H1 (cell line): ENCODE data around the gene CWC15. TPM values are rescaled to one million over a fixed set of nuclear protein-coding genes. Genes with fewer than 3 reads are reported as not detected.

ENCODE experiments used
- CTCF ChIA-PET: fragments of 300-600 bp; sonication (Branson Sonifier 250); formaldehyde crosslinking; loops from one replicate; lab custom pipeline; 2021; ENCODE audit not compliant: partially characterized antibody; lab: Charles Lee
- POLR2A ChIA-PET: fragments of 300-600 bp; sonication (Branson Sonifier 250); formaldehyde crosslinking; loops from one replicate; lab custom pipeline; 2021; ENCODE audit warnings: inconsistent platforms; ENCODE audit not compliant: partially characterized antibody; lab: Charles Lee
- DNase-seq, 2 experiments: peaks; one replicate each; pipeline versions ENCODE4 v3.0.0 to v3.0.0-alpha.2; 2010 to 2022; ENCODE audit warnings: low spot score in 2 of 2, low read depth in 1 of 2, mixed read lengths in 1 of 2
- FAIRE-seq: peaks from 2 replicates; lab custom pipeline; 2011; peaks lifted over from hg19 to GRCh38; lab: Jason Lieb, UNC
- H2AFZ ChIP-seq: 2 replicates; pipeline ENCODE4 v1.8.1; 2012; ENCODE audit warnings: low read length, inconsistent platforms
- H2AK5ac ChIP-seq: 2 replicates; pipeline ENCODE4 v1.6.1; 2013; ENCODE audit warnings: low read depth, low read length
- H2BK120ac ChIP-seq: replicated peaks from 2 replicates; pipeline ENCODE3; 2013; ENCODE audit warnings: low read depth, low read length, inconsistent platforms
- H2BK12ac ChIP-seq: 2 replicates; pipeline ENCODE4 v1.6.1; 2013; ENCODE audit warnings: low read depth, low read length
- H2BK15ac ChIP-seq: 2 replicates; pipeline ENCODE4 v1.6.1; 2013; ENCODE audit warnings: low read length
- H2BK20ac ChIP-seq: 2 replicates; pipeline ENCODE4 v1.6.1; 2013; ENCODE audit warnings: low read length
- H2BK5ac ChIP-seq: 2 replicates; pipeline ENCODE4 v1.6.1; 2013; ENCODE audit warnings: low read depth, low read length
- H3K14ac ChIP-seq: 2 replicates; pipeline ENCODE4 v1.6.1; 2013; ENCODE audit warnings: inconsistent platforms; ENCODE audit not compliant: insufficient read length
- H3K18ac ChIP-seq: 2 replicates; pipeline ENCODE4 v1.6.1; 2013; ENCODE audit warnings: low read length; ENCODE audit errors: extremely low read depth
- H3K23ac ChIP-seq: 2 replicates; pipeline ENCODE4 v1.6.1; 2013; ENCODE audit warnings: inconsistent platforms; ENCODE audit not compliant: insufficient read length
- H3K23me2 ChIP-seq: 2 replicates; pipeline ENCODE4 v1.6.1; 2013; ENCODE audit warnings: low read depth, low read length
- H3K27ac ChIP-seq: 2 replicates; pipeline ENCODE4 v1.6.1; 2011; ENCODE audit warnings: low read depth, low read length, inconsistent platforms
- H3K27me3 ChIP-seq, 4 experiments: replicated peaks in 1 of 4; 1 replicate in 1 of 4; 2 replicates in 3 of 4; pipeline versions ENCODE4 v1.6.1 to v1.8.1; 2011 to 2013; ENCODE audit warnings: low read length in 3 of 4, mild to moderate bottlenecking in 3 of 4, inconsistent platforms in 2 of 4, mixed read lengths in 2 of 4, moderate library complexity in 1 of 4; ENCODE audit not compliant: control insufficient read depth in 3 of 4, insufficient read depth in 3 of 4; ENCODE audit errors: extremely low read depth in 1 of 4
- H3K36me3 ChIP-seq, 4 experiments: 2 replicates each; pipeline versions ENCODE4 v1.6.1 to v1.8.1; 2011 to 2013; ENCODE audit warnings: mild to moderate bottlenecking in 4 of 4, low read length in 3 of 4, moderate library complexity in 2 of 4, control low read depth in 1 of 4, inconsistent platforms in 1 of 4; ENCODE audit not compliant: insufficient read depth in 4 of 4, control insufficient read depth in 2 of 4
- H3K4ac ChIP-seq: replicated peaks from 2 replicates; pipeline ENCODE3; 2013; ENCODE audit warnings: low read length, low read depth, mixed read lengths, inconsistent platforms; ENCODE audit not compliant: insufficient read length
- H3K4me1 ChIP-seq, 4 experiments: replicated peaks in 1 of 4; 1 replicate in 1 of 4; 2 replicates in 3 of 4; pipeline versions ENCODE4 v1.6.1 to v1.8.1; 2011 to 2013; ENCODE audit warnings: low read length in 3 of 4, inconsistent platforms in 2 of 4, mixed read lengths in 1 of 4; ENCODE audit not compliant: insufficient read depth in 4 of 4, control insufficient read depth in 3 of 4
- H3K4me2 ChIP-seq, 2 experiments: 2 replicates each; pipeline versions ENCODE4 v1.6.1 to v1.8.1; 2011 to 2013; ENCODE audit warnings: low read depth in 2 of 2, low read length in 2 of 2, control low read depth in 1 of 2, inconsistent platforms in 1 of 2, mild to moderate bottlenecking in 1 of 2; ENCODE audit not compliant: insufficient read depth in 1 of 2
- H3K4me3 ChIP-seq, 4 experiments: fragments of 200-600, 300-600 bp in 1 of 4; sonication (generic), shearing (Covaris generic), sonication (Bioruptor Twin) in 1 of 4; 2 replicates each; pipeline versions ENCODE4 v1.5.1 to v1.8.1; 2011 to 2016; ENCODE audit warnings: low read length in 4 of 4, low read depth in 3 of 4, control low read depth in 2 of 4, inconsistent platforms in 2 of 4, mild to moderate bottlenecking in 2 of 4, mixed read lengths in 1 of 4, moderate library complexity in 1 of 4; ENCODE audit not compliant: insufficient read depth in 2 of 4; ENCODE audit errors: extremely low read depth in 1 of 4
- H3K56ac ChIP-seq: replicated peaks from 2 replicates; pipeline ENCODE3; 2013; ENCODE audit warnings: low read depth, mild to moderate bottlenecking, mixed read lengths, low read length, inconsistent platforms; ENCODE audit not compliant: insufficient read length
- H3K79me1 ChIP-seq: 2 replicates; pipeline ENCODE4 v1.6.1; 2013; ENCODE audit warnings: low read depth, low read length, control low read depth
- H3K79me2 ChIP-seq, 2 experiments: 2 replicates each; pipeline versions ENCODE4 v1.6.1 to v1.8.1; 2012 to 2013; ENCODE audit warnings: low read length in 2 of 2, mild to moderate bottlenecking in 2 of 2, inconsistent platforms in 1 of 2; ENCODE audit not compliant: insufficient read depth in 2 of 2, control insufficient read depth in 1 of 2
- H3K9ac ChIP-seq, 4 experiments: replicated peaks in 1 of 4; 1 replicate in 1 of 4; 2 replicates in 3 of 4; pipeline versions ENCODE4 v1.6.1 to v1.8.1; 2011 to 2013; ENCODE audit warnings: low read depth in 3 of 4, low read length in 3 of 4, control low read depth in 2 of 4, mild to moderate bottlenecking in 2 of 4, moderate library complexity in 2 of 4, inconsistent platforms in 1 of 4; ENCODE audit errors: extremely low read depth in 1 of 4
- H3K9me3 ChIP-seq, 2 experiments: 2 replicates each; pipeline versions ENCODE4 v1.6.1 to v1.8.1; 2012 to 2013; ENCODE audit warnings: mild to moderate bottlenecking in 2 of 2, moderate library complexity in 2 of 2, control low read depth in 1 of 2, inconsistent platforms in 1 of 2, low read depth in 1 of 2, low read length in 1 of 2, mixed read lengths in 1 of 2; ENCODE audit not compliant: insufficient read depth in 2 of 2
- H4K20me1 ChIP-seq, 2 experiments: replicated peaks in 1 of 2; 2 replicates each; pipeline versions ENCODE3 to v1.8.1; 2011 to 2013; ENCODE audit warnings: inconsistent platforms in 2 of 2, low read length in 2 of 2, mild to moderate bottlenecking in 1 of 2; ENCODE audit not compliant: insufficient read depth in 2 of 2, control insufficient read depth in 1 of 2
- H4K5ac ChIP-seq: 2 replicates; pipeline ENCODE4 v1.6.1; 2013; ENCODE audit warnings: low read length, low read depth, mixed read lengths, inconsistent platforms; ENCODE audit not compliant: insufficient read length
- H4K8ac ChIP-seq: 2 replicates; pipeline ENCODE4 v1.8.0; 2013; ENCODE audit warnings: mild to moderate bottlenecking, moderate library complexity, low read length, inconsistent platforms; ENCODE audit not compliant: insufficient read depth; ENCODE audit errors: extremely low read depth
- H4K91ac ChIP-seq: replicated peaks from 2 replicates; pipeline ENCODE3; 2013; ENCODE audit warnings: low read length, mixed read lengths, inconsistent platforms; ENCODE audit not compliant: insufficient read length
- CEBPB ChIP-seq: IDR thresholded peaks from 2 replicates; pipeline ENCODE4 v1.6.1; 2012; ENCODE audit warnings: low read depth, low read length
- CHD1 ChIP-seq: IDR thresholded peaks from 2 replicates; pipeline ENCODE4 v1.6.1; 2012; ENCODE audit warnings: low read depth, low read length, improper control_type of control experiment
- CREB1 ChIP-seq: IDR thresholded peaks from 2 replicates; pipeline ENCODE4 v1.6.1; 2012; ENCODE audit warnings: inconsistent platforms
- GABPA ChIP-seq: IDR thresholded peaks from 2 replicates; pipeline ENCODE4 v1.6.1; 2011; ENCODE audit warnings: mild to moderate bottlenecking, low read length, moderate library complexity, borderline replicate concordance; ENCODE audit not compliant: insufficient read depth
- JUND ChIP-seq: IDR thresholded peaks from 2 replicates; pipeline ENCODE4 v1.6.1; 2011; ENCODE audit warnings: mild to moderate bottlenecking, improper control_type of control experiment, low read length
- KDM5A ChIP-seq: fragments of 200-600 bp; IDR thresholded peaks from 2 replicates; pipeline ENCODE4 v1.7.1; 2012; ENCODE audit warnings: mild to moderate bottlenecking, low read length, inconsistent platforms, mixed read lengths
- POU5F1 ChIP-seq: IDR thresholded peaks from 2 replicates; pipeline ENCODE4 v1.6.1; 2011; ENCODE audit warnings: low read depth, mild to moderate bottlenecking, low read length, moderate library complexity
- RAD21 ChIP-seq, 2 experiments: IDR thresholded peaks in 1 of 2; conservative IDR thresholded peaks in 1 of 2; 2 replicates each; pipeline ENCODE4 v1.6.1; 2011; ENCODE audit warnings: low read depth in 2 of 2, low read length in 2 of 2, improper control_type of control experiment in 1 of 2, inconsistent platforms in 1 of 2, mild to moderate bottlenecking in 1 of 2, moderate library complexity in 1 of 2
- RFX5 ChIP-seq: IDR thresholded peaks from 2 replicates; pipeline ENCODE4 v1.6.1; 2011; ENCODE audit warnings: low read depth, low read length, improper control_type of control experiment, borderline replicate concordance
- RXRA ChIP-seq: IDR thresholded peaks from 2 replicates; pipeline ENCODE4 v1.6.1; 2011; ENCODE audit warnings: low read depth, mild to moderate bottlenecking, low read length, moderate library complexity; ENCODE audit not compliant: insufficient read depth
- SP4 ChIP-seq: IDR thresholded peaks from 2 replicates; pipeline ENCODE4 v1.6.1; 2012; ENCODE audit warnings: low read length, inconsistent platforms
- SUZ12 ChIP-seq: fragments of 200-600 bp; sonication (generic); IDR thresholded peaks from 2 replicates; pipeline ENCODE4 v1.6.1; 2012; ENCODE audit warnings: mild to moderate bottlenecking, inconsistent platforms, low read length, moderate library complexity, mixed read lengths
- TCF12 ChIP-seq: IDR thresholded peaks from 2 replicates; pipeline ENCODE4 v1.6.1; 2011; ENCODE audit warnings: low read depth, mild to moderate bottlenecking, low read length
- polyA plus RNA-seq, 7 experiments: library from polyadenylated mRNA; depleted of rRNA in 3 of 7; stranded (reverse) in 5 of 7; unstranded in 2 of 7; fragments of >200 nt in 5 of 7; fragments of 200-250 nt in 2 of 7; gene quantifications; 1 replicate in 5 of 7; 2 replicates in 1 of 7; 4 replicates in 1 of 7; pipeline versions ENCODE4 v1.2.1 to v1.2.3, GENCODE V29; 2011 to 2013; ENCODE audit warnings: missing spikeins in 2 of 7, mixed read lengths in 2 of 7
- total RNA-seq: library from RNA; stranded (reverse); fragmentation: NEBNext Ultra II Directional; extraction: Animal tissue kit (Norgen Biotek cat#: 25700); gene quantifications from 2 replicates; pipeline ENCODE4 v1.2.1, GENCODE V29; 2021

The CWC15 gene
- total and polyA plus RNA-seq, 2 of the 8 experiments (the other 6 are each of a cell fraction or from before 2014, with no cell fraction given): 15.7 to 59.4 TPM

DNA sequence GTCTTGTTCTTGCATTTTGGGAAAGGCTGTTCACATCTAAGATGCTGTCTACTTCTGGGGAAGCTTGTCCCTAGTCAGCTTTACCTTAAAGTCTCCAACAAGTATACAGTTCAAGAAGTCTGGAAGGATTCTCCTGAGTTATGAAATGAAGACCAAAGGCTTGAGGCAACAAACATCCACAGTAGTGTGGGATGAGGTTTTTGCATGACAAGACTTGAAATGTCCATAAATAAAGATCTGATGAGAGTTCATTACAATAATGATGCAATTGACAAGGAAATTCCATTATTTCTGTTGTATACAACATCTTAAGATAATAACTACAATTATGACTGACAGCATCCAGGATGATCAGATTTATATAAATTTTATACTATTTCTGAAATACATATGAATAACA lies 30.4 kb upstream of the CWC15 start:
- no peaks in the 10 kb centered on the region for H3K4me1 ChIP-seq
- H3K27ac ChIP-seq: no peak overlapping the region
- DNase-seq (no peak), FAIRE-seq (no peak)
- H3K14ac ChIP-seq: no peak overlapping the region
- H3K56ac ChIP-seq: no peak overlapping the region
- no peak overlapping the region for H2AK5ac ChIP-seq
- H2BK12ac ChIP-seq: no peak overlapping the region
- H3K18ac ChIP-seq: no peak overlapping the region
- H2AFZ ChIP-seq: no peak overlapping the region
- no peaks in the 10 kb centered on the region for H3K27me3 ChIP-seq
- H3K23me2 ChIP-seq: no peaks in the 10 kb centered on the region
- no peaks in the 10 kb centered on the region for H3K79me1 ChIP-seq
- H3K23ac ChIP-seq: no peak overlapping the region
- no peaks in the 10 kb centered on the region for H4K20me1 ChIP-seq
- H3K9me3 ChIP-seq: no peaks in the 10 kb centered on the region
- no peak overlapping the region for H4K5ac ChIP-seq
- H2BK5ac ChIP-seq: no peak overlapping the region
- H2BK120ac ChIP-seq: no peak overlapping the region
- no peak overlapping the region for H3K9ac ChIP-seq
- H3K4me3 ChIP-seq: no peak overlapping the region
- no peaks in the 10 kb centered on the region for H3K36me3 ChIP-seq
- ChIA-PET POLR2A (interaction anchor here (0.7 kb wide), 1 partner anchor 393 kb away, joined by 3 read pairs; no protein-coding TSS in a partner anchor), CTCF (interaction anchor here (1.6 kb wide), 1 partner anchor 380 kb away, joined by 3 read pairs; no protein-coding TSS in a partner anchor)
- H4K91ac ChIP-seq: no peak overlapping the region
- no peak overlapping the region for H3K4ac ChIP-seq
- no peak overlapping the region for H4K8ac ChIP-seq
- H3K4me2 ChIP-seq: no peak overlapping the region
- no peak overlapping the region for H2BK20ac ChIP-seq
- no peak overlapping the region for H2BK15ac ChIP-seq
- TF ChIP-seq CEBPB (no peak), RAD21 (IDR thresholded peaks at IDR 0.05 in 1 of 2, conservative IDR thresholded peaks at IDR 0.05 in 1 of 2; ENCODE audit: low read depth in 2 of 2, low read length in 2 of 2) (no peak), POU5F1 (no peak), CHD1 (no peak), SP4 (no peak), SUZ12 (no peak), RXRA (no peak), GABPA (no peak), JUND (no peak), KDM5A (no peak), RFX5 (no peak), TCF12 (no peak), CREB1 (no peak)
- no peaks in the 10 kb centered on the region for H3K79me2 ChIP-seq
